GM18511 (cell line): ENCODE results near the gene RPS5.
"Not testable (repeated sequence)": the region's sequence is repeated elsewhere in the genome, so short reads cannot be mapped to it uniquely, and the experiment has no call there.

ENCODE experiments used
- ATAC-seq: cut with Tn5 transposase; IDR thresholded peaks from one replicate; pipeline ENCODE4 v1.9.1; 2021; ENCODE audit warnings: mild to moderate bottlenecking, moderate library complexity; ENCODE audit not compliant: unreplicated experiment

The RPS5 gene

DNA sequence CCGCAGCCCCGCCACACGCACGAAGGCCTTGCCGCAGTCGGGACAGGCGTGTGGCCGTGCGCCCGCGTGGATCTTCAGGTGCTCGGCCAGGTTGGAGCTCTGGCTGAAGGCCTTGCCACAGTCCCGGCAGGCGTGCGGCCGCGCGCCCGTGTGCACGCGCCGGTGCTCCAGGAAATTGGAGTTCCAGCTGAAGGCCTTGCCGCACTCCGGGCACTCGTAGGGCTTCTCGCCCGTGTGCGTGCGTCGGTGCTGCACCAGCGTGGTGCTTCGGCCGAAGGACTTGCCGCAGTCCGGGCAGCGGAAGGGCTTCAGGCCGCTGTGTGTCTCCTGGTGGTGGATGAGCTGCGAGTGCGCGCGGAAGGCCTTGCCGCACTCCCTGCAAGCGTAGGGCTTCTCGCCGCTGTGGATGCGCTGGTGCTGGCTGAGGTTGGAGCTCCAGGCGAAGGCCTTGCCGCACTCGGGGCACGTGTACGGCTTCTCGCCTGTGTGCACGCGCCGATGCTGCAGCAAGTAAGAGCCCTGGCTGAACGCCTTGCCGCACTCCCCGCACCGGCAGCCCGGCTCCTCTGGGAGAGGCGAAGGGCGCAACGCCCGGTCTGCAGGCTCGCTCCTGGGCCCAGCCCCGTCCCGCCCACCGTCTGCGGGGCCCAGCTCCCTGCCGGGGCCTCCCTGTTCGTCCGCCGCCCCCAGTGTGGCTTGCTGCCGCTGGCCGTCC lies 30.1 kb upstream of the RPS5 start:
- no peak for ATAC-seq

DNA sequence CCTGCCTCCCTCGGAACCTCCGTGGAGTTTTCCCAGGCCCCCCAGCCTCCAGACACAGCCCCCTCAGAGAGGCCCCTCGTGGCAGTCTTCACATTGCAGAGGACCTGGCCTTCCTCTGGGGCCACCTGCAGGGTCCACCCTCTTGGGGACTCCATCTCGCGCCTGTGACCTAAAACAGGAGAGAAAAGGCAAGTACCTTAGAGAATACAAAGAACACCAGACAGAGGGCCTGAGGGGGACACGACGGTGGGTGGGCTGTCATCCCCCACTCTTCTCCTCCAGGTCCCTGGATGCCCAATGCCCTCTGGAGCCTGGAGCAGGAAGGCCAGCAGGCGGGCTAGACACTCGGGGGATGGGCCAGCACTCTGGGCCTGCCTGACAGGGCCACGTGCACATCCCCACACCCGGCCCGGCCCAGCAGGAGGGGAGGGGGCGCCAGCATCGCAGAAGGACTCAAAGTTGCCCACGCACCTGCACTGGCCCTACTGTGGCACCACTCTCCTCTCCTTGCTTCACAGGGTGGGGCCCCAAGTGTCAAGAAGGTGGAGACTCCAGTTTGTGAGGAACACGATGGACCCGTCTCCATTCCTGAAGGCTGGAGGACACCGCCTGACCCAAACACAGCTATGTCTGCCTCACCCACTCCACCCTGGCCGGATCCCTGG lies 29.5 kb upstream of the RPS5 start:
- ATAC-seq = no peak

DNA sequence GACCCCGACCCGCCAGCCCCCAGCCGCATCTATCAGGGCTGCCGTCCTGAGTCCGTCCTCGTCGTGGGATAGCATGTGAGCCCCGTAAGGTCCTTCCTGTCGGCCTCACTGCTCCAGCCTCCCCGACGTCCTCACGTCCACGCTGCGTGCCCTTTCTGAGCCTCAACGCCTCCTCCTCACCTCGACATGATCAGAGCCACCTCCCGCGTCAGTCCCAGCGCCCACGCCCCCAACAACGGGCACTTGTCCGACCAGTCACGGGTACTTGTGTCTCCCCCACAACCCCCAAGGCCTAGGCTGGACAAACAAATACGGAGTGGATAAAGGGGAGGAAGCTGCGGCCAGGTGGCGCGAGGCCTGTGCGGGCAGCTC lies 25.2 kb upstream of the RPS5 start:
- ATAC-seq = peak; percentile 5

DNA sequence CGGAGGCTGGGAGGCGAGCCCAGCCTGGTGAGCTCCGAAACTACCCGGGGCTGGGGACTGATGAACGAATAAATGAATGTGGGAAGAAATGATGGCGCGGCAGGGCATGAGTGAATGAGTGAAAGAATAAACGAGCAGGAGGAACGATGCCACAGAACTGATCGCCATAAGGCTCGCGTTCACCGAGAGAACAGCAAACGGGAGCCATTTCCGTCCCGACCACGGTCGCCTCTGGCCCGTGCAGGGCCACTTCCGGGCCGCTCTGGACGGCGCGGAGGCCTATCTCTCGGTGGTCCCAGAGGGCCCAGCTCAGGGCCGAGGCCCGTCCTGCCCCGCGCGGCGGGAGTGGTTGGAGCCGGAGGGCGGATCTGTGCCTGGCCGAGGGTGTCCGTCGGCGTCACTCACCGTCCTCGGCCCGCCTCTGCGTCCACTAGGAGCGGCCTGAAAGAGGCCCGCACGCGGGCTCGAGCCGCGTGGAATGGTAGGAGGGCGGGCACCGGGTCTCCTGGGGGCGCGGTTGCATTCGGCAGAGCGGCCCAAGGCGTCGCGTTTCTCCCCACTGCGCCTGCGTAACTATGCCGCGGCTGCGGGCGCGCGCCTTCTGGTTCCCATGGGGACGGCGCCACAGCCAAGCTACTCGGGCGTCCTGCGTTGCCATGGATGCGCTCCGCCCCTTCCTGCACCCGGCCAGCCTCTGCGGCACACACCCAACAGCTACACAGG lies 24.6 kb upstream of the RPS5 start, which contains the start of gene ZNF497:
Gene ZNF497, minus strand, starts transcription at position 480 of the 723 bp plus-strand sequence. CDS start 5,116 bp downstream, outside the sequence.
- peak; percentile 90 for ATAC-seq

DNA sequence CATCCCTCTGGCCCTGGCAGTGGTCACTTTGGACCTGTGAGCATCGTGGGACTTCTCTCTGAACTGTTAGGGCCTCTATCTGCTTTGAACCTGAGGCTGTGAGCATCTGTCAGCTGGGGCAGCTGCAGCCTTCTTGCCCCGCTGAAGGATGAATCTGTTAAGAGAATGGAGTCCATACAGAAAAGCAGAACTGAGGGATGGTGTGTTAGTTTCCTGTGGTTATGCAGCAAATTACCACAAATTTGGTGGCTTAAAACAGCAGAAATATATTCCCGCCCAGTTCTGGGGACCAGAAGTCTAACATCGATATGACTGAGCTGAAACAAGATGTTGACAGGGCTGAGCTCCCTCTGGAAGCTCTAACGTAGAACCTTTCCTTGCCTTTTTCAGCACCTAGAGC lies 22.9 kb upstream of the RPS5 start:
- no peak for ATAC-seq

DNA sequence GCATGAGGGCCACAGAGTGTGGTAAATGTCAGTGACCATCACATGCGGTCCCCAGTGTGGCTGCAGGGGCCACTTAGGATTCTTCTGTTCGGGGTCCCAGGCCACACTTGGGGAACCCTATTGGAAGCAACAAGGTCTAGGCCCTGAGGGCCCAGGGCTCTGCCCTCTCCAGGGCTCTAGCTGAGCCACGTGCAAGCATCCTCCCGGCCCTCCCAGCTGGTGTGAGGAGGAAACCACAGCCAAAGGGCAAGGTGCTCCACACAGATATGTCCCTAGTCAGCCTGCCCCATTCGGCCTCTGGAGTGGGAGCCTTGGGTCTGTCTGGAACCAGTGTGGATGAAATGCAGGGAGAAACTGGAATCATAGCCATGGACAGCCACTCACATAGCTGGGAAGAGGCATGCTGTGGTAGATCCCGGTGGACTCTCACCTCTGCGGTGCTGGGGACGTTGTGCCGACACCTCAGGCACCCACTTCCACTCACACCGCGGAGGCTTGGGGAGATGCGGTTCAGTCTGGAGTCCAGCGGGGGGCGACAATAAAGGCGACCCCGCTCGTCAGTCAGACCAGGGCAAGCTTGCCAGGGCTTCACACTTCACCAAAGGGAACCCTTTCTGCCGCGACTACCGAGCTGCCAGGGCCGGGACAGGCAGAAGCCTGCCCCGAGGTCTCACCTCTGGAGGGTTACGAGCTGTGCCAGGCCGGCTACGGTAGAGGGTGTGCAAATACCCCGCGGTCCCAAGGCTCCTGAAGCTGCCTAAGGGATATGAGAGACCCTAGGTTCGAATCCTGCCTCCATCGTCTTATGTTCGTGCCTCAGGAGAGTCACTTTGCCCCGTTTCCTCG lies 20.3 kb upstream of the RPS5 start:
- no peak for ATAC-seq

DNA sequence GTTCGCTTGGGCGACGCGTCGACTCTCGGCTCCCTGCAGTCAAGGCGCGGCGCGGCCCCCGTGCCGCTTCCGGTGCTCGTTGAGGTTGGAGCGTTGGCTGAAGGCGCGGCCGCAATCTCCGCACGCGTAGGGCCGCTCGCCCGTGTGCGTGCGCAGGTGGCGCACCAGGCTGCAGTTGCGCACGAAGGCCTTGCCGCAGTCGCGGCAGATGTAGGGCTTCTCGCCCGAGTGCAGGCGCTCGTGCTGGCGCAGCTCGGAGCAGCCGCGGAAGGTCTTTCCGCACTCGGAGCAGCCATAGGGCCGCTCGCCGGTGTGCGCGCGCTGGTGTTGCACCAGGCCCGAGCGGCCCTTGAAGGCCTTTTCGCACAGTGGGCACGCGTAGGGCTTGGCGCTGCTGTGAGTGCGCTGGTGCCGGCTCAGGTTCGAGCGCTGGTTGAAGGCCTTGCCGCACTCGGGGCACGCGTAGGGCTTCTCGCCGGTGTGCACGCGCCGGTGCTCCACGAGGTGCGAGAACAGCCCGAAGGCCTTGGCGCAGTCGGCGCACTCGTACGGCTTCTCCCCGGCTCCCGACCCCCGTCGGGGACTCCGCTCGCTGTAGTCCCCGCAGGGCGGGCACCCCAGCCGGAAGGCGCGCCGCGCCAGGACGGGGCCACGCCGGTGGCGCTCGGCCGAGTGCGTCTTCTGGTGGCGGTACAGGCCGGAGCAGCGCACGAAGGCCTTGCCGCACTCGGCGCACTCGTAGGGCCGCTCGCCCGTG lies 19.2 kb upstream of the RPS5 start:
- no peak for ATAC-seq

DNA sequence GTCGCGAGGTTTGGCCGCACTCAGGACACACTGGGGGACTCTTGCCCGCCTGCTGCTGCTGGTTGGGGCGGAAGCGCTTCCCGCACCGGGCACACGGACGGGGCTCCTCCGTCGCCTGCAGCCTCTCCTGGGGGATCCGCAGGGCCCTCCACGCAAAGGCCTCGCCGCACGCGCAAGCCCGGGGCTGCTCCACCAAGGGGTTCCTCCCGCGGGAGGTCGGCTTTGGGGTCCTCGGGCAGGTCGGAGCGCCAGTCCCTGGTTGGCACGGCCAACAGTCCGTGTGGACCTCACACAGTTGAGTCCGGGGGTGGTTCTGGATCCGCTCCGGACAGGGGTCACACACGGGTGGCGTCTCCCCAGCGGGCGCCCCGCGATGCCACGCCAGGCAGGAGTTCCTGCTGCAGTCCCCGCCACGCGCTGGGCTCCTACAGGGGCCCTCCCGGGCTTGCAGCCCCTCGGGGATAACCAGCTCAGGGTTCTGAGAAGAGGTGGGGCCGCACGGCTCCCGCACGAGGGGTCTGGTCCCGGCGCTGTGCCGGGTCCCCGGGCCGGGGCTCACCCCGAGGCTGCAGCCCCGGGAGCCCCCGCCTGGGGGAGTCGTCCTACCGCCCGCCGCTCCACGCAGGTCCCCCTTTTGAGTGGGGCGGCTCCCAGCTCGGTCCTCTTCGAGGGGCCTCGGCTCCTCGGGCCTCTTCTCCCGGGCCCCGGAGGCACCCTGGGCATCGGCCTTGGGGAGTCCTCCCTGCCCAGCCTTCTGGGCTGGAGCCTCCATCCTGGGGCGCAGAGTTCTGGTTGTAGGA lies 18.3 kb upstream of the RPS5 start:
- ATAC-seq = no peak

DNA sequence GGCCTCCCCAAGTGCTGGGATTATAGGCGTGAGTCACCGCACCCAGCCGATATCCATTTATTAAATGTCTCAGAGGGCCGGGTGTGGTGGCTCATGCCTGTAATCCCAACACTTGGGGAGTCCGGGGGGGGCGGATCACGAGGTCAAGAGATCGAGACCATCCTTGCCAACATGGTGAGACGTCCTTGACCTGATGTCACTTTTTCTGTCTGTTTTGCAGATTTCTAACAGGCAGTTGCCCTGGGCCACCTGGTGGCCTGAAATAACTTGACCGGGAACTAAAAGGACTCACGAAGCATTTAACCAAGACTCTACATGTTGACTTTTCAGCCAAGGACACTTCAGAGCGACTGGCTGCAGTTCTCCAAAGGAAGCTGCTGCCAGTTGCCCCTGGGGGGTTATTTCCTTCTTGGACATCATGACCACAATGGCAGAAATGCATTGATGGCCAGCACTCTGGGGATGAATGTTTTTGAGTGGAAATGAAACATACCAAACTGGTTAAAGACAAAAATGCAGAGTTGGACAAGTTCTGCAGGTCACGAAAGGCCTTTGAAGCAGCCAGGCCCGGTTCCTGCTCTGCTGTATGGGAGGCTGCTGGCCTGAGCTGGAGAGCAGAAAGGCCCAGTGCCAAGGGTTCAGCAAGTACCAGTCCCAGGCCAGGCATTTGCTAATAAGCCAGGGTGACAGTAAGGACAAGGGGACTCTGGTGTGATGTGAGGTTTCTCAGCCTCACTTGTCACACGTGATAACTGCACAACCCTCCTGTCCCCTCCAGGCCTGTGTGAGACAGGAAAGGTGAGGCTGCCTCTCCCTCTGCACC lies 14.5 kb upstream of the RPS5 start:
- no peak for ATAC-seq

DNA sequence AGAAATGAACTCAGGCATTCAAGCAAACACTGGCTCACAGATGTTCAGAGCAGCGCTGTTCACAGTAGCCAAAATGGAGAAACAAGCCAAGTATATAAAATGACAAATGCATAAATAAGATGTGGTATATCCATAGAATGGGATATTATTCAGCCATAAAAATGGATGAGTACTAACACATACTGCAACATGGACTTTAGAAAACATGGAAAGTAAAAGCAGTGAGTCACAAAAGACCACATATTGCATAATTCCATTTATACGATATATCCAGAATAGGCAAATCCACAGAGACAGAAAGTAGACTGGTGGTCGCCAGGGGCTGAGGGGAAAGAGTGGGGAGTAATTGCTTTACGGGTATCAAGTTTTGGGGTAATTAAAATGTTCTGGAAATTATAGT lies 12.9 kb upstream of the RPS5 start:
- ATAC-seq = no peak

DNA sequence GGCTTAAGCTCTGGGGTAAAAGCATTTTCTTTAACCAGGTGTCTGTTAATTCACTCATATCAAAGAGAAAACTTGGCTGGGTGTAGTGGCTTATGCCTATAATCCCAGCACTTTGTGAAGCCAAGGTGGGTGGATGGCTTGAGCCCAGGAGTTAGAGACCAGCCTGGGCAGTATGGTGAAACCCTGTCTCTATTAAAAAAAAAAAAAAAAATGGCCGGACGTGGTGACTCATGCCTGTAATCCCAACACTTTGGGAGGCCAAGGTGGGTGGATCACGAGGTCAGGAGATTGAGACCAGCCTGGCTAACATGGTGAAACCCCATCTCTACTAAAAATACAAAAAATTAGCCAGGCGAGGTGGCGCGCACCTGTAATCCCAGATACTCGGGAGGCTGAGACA lies 10.3 kb upstream of the RPS5 start:
- ATAC-seq = not testable (repeated sequence)

DNA sequence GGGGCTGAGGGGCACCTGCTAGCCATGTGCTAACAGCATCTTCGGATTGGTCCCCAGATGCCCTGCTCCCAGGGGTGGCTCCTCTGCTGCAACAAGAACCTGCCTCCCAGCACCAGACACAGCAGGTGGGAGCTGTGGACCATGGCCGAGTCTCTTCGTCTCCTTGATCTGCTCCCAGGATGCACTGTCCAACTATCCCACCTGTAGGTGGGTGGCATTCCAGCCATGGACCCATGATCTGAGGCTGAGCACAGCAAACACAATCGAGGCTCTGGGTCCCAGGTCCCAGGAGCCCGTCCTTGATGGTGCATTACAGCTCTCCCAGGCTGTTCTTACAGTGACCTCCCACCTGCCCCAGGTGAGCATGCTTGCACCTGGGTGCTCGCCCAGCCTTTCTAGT lies 7.8 kb upstream of the RPS5 start:
- ATAC-seq = no peak

DNA sequence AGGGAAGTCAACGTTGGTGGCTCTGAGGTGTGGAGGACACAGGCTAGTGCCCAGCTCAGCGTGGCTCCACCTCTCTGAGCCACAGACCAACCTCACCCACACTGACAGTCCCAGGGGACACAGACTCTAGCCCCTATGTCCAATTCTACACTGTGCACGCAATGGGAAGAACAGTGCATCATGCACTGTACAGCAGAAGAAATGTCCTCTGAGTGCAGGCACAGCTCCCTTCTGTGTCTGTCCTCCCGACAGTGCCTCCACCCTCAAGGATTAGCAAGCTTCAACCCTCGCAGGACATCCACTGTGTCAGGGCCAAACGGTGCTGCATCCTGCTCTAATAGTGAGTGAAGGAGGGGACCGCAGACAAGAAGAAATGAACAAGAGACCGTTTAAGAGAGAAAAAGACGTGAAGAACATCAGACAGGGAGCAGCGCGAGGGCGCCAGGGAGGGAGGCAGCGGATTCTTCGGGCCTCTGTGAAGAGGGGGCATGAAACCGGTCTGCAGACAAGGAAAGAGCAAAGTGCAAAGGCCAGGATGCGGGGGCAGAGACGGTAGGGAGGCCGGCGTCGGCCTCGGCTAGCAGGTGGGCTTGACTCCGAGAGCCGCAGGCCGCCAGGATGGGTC lies 6.9 kb upstream of the RPS5 start:
- ATAC-seq = peak; percentile 4

DNA sequence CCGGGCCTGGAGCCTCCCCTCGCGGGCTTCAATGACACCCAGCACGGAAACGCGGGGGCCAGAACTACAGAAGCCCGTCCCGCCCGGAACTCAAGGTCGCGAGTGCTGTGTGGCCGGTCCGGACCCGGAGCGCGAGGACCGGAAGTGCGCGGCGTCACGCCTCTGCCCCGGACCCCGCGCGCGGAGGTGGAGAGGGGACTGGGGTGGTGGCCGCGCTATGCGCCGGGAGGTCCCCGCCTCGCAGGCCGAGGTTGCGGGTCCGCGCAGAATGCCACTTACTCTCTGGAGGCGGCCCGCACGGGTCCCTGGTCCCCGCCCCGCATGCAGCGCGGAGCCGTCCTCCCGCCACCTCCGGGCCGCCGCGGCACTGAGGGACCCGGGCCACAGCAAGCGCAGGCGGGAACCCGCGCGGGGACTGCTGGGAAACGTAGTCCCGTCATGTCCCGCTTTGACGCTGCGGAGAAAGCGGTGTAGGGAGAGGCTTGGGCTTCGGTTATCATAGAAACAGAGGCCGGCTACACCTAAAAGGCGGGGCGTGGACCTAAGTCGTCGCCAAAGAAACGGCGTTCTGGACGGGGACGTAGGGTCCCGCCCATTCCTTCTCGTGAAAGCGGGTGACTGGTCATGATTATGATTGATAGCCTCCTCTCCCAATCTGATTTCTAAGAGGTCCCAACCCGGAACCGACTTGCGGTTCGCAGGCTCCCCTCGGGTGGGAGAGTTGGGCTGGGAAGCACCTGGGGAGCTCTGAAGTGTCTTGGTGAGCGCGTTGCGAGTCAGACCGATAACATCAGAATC lies 6.2 kb upstream of the RPS5 start, which contains the start of gene ZNF837:
Gene ZNF837, minus strand, starts transcription at position 369 of the 798 bp plus-strand sequence. CDS start 11,698 bp downstream, outside the sequence.
- peak; percentile 88 for ATAC-seq

DNA sequence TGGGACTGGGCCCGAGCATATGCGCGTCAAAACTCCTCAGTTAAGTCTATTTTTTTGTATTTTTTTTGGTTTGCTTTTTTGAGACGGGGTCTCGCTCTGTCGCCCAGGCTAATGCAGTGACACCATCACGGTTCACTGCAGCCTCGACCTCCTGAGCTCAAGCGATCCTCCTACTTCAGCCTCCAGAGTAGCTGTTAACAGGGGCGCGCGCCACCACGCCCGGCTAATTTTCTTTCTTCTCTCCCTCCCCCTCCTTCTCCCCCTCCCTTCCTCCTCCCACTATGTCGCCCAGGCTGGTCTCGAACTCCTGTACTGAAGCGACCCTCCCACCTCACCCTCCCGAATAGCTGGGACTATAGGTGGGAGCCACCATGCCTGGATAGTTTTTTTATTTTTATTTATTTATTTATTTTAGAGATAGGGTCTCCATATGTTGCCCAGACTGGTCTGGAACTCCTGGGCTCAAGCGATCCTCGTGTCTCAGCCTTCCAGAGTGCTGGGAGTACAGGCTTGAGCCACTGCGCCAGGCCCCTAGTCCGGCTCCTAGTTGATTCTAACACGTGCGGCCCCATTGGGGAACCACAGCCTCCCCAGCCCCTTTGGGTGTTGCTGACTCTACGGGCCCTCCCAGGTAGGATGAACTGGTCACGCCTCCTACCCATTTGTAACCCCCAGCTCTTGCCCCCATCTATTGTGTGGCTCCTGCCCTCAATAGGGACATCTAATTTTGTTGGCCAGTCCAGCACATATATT lies 5.4 kb upstream of the RPS5 start:
- ATAC-seq = no peak

DNA sequence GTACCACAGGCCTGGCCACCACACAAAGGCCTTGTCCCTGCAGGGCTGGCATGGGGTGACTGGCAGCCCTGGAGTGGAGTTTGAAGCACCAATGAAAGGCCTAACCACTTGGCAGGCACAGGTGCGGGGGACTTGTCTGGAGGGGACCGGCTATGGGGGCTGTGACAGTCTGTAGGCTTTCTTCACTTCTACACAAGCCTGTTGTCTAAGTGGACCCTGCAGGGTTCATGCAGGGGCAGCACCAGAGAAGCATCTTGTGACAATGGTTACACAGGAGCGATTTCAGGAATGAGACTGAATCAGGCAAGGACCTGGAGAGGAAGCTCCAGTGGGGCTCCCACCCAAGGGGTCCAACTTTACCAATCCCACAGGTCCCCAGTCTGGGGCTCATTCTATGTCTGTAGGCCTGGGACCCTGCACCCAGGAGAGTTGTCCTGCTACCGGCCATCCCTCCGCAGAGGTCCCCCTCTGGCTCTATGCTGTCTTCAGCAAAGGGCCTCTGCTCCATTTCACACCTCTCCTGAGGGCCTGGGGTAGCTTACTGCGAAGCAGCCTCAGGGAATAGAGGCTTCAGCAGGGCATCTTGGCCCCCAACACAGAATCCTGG lies 4.0 kb upstream of the RPS5 start:
- ATAC-seq = no peak
